Measurements from ENCODE around the gene RRBP1. TPM values are rescaled to one million over a fixed set of nuclear protein-coding genes. Genes with fewer than 3 reads are reported as not detected.

Gene RRBP1
- total and polyA plus RNA-seq, 4 donors, result 75.4 to 202 (median 130) TPM

DNA sequence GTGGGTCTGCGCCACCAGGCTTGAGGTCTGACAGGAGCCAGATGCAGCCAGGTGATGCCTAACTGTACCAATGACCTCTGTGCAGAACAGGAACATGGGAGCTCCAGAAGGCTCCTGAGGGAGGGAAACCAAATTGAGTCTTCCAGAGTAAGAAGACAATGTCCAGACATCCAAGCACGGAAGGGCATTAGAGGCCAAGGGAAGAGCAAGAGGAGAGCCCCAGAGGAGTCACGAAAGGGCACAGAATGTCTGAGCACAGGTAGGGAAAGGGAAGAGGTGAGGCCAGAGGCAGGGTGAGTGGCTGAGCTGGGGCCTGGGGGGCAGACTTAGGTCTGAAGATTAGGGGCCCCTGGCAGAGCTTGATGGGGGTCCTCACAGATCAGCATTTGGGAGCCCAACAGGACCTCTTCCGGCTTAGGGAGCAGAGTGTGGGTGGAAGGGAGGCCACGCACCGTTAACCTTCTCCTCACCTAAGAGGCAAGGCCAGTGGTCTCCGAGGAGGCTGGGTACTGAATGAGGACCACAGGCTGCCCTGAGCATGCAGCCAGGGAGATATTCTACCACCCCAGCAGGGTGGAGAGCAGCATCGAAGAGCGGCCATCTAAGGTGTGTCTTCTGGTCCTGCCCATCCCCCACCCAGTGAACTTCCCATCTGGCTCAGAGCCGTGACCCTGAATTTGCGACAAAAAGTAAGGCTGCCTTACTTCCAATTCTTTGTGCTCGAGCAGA, 41.7 kb downstream of the RRBP1 start:
- DNase-seq (ENCODE audit: low spot score), result no peak
- no peaks in the 10 kb centered on the region for H3K27me3 ChIP-seq (ENCODE audit: control insufficient read depth in 4 of 4, insufficient read depth in 4 of 4, low read length in 3 of 4)
- TF ChIP-seq, protein P1, sequence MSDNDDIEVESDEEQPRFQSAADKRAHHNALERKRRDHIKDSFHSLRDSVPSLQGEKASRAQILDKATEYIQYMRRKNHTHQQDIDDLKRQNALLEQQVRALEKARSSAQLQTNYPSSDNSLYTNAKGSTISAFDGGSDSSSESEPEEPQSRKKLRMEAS (IDR thresholded peaks at IDR 0.05), result no peak
- TF ChIP-seq RAD21 (IDR thresholded peaks at IDR 0.05) (no peak), RXRA (IDR thresholded peaks at IDR 0.05) (no peak), FOXA2 (IDR thresholded peaks at IDR 0.05) (no peak), GABPA (IDR thresholded peaks at IDR 0.05 in 1 of 2, conservative IDR thresholded peaks at IDR 0.05 in 1 of 2) (no peak), YY1 (IDR thresholded peaks at IDR 0.05) (no peak)
- peaks cover 5 to 54% (median 37%) of the 10 kb centered on the region in 4 donors for H3K4me1 ChIP-seq (ENCODE audit: control insufficient read depth in 4 of 4, insufficient read depth in 4 of 4, low read length in 3 of 4)
- no peak overlapping the region for H3K9ac ChIP-seq (ENCODE audit: low read depth in 1 of 2, low read length in 2 of 2)
- H3K4me3 ChIP-seq (ENCODE audit: low read depth in 1 of 3, low read length in 3 of 3), result no peak overlapping the region
- no peak overlapping the region for H3K27ac ChIP-seq (ENCODE audit: low read depth in 1 of 2, low read length in 2 of 2)
- WGBS, result 84% methylated on average over 12 of the region's 12 CpGs
- peaks cover 20 to 67% (median 42%) of the 10 kb centered on the region in 4 donors for H3K36me3 ChIP-seq (ENCODE audit: control insufficient read depth in 4 of 4, insufficient read depth in 3 of 4, low read depth in 1 of 4, low read length in 3 of 4)
- H3K9me3 ChIP-seq (ENCODE audit: control insufficient read depth in 4 of 4, low read length in 3 of 4), result no peaks in the 10 kb centered on the region

DNA sequence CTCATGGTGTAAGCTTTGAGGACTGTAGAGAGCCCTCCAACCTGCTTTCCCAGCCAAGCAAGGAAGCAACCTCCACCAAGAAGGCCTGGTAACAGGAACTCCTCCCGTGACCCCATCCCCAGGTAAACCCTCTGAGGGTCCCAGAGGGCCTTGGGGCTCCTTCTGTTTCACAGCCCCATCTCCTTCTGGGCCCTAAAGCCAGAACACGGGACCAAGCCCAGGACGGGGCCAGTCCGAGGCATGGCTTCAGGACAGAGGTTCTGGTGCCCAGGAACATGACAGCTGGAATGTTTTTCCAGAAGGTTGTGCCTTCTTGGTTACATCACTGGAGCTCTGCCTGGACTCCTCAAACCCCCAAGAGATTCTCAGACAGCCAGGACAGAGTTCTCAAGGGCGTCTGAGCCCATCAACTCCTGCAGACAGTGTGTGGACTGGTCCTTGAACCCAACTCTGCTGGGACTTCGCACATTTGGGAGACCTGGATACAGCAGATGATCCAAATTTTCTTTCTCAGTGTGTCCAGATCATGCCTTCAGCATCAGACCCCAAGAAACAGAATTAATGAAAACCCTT, 43.1 kb downstream of the RRBP1 start:
- no peak for TF ChIP-seq NR2F2 (IDR thresholded peaks at IDR 0.05)
- TF ChIP-seq FOXA1 (IDR thresholded peaks at IDR 0.05), result no peak
- no peak for TF ChIP-seq EGR1 (IDR thresholded peaks at IDR 0.05; ENCODE audit: low read depth in 2 of 2)
- TF ChIP-seq JUND (IDR thresholded peaks at IDR 0.05), result no peak
- TF ChIP-seq, protein P2, sequence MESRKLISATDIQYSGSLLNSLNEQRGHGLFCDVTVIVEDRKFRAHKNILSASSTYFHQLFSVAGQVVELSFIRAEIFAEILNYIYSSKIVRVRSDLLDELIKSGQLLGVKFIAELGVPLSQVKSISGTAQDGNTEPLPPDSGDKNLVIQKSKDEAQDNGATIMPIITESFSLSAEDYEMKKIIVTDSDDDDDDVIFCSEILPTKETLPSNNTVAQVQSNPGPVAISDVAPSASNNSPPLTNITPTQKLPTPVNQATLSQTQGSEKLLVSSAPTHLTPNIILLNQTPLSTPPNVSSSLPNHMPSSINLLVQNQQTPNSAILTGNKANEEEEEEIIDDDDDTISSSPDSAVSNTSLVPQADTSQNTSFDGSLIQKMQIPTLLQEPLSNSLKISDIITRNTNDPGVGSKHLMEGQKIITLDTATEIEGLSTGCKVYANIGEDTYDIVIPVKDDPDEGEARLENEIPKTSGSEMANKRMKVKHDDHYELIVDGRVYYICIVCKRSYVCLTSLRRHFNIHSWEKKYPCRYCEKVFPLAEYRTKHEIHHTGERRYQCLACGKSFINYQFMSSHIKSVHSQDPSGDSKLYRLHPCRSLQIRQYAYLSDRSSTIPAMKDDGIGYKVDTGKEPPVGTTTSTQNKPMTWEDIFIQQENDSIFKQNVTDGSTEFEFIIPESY (IDR thresholded peaks at IDR 0.05), result no peak
- TF ChIP-seq, protein P3, sequence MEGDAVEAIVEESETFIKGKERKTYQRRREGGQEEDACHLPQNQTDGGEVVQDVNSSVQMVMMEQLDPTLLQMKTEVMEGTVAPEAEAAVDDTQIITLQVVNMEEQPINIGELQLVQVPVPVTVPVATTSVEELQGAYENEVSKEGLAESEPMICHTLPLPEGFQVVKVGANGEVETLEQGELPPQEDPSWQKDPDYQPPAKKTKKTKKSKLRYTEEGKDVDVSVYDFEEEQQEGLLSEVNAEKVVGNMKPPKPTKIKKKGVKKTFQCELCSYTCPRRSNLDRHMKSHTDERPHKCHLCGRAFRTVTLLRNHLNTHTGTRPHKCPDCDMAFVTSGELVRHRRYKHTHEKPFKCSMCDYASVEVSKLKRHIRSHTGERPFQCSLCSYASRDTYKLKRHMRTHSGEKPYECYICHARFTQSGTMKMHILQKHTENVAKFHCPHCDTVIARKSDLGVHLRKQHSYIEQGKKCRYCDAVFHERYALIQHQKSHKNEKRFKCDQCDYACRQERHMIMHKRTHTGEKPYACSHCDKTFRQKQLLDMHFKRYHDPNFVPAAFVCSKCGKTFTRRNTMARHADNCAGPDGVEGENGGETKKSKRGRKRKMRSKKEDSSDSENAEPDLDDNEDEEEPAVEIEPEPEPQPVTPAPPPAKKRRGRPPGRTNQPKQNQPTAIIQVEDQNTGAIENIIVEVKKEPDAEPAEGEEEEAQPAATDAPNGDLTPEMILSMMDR (IDR thresholded peaks at IDR 0.05; ENCODE audit: low read depth, low read length, missing input control), result no peak
- no peak for TF ChIP-seq SP1 (IDR thresholded peaks at IDR 0.05)
- no peak for TF ChIP-seq HNF4A (conservative IDR thresholded peaks at IDR 0.05)
- TF ChIP-seq HNF4G (IDR thresholded peaks at IDR 0.05), result no peak
- TF ChIP-seq YY1 (IDR thresholded peaks at IDR 0.05), result no peak
- TF ChIP-seq, protein P4, sequence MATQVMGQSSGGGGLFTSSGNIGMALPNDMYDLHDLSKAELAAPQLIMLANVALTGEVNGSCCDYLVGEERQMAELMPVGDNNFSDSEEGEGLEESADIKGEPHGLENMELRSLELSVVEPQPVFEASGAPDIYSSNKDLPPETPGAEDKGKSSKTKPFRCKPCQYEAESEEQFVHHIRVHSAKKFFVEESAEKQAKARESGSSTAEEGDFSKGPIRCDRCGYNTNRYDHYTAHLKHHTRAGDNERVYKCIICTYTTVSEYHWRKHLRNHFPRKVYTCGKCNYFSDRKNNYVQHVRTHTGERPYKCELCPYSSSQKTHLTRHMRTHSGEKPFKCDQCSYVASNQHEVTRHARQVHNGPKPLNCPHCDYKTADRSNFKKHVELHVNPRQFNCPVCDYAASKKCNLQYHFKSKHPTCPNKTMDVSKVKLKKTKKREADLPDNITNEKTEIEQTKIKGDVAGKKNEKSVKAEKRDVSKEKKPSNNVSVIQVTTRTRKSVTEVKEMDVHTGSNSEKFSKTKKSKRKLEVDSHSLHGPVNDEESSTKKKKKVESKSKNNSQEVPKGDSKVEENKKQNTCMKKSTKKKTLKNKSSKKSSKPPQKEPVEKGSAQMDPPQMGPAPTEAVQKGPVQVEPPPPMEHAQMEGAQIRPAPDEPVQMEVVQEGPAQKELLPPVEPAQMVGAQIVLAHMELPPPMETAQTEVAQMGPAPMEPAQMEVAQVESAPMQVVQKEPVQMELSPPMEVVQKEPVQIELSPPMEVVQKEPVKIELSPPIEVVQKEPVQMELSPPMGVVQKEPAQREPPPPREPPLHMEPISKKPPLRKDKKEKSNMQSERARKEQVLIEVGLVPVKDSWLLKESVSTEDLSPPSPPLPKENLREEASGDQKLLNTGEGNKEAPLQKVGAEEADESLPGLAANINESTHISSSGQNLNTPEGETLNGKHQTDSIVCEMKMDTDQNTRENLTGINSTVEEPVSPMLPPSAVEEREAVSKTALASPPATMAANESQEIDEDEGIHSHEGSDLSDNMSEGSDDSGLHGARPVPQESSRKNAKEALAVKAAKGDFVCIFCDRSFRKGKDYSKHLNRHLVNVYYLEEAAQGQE (IDR thresholded peaks at IDR 0.05), result no peak
- no peak for TF ChIP-seq FOXA2 (IDR thresholded peaks at IDR 0.05)
- TF ChIP-seq, protein P5, sequence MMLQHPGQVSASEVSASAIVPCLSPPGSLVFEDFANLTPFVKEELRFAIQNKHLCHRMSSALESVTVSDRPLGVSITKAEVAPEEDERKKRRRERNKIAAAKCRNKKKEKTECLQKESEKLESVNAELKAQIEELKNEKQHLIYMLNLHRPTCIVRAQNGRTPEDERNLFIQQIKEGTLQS (IDR thresholded peaks at IDR 0.05), result no peak
- TF ChIP-seq TAF1 (conservative IDR thresholded peaks at IDR 0.05), result no peak
- TF ChIP-seq RAD21 (IDR thresholded peaks at IDR 0.05), result no peak
- no peak overlapping the region for H3K9ac ChIP-seq (ENCODE audit: low read depth in 1 of 2, low read length in 2 of 2)
- no peak overlapping the region for H3K4me3 ChIP-seq (ENCODE audit: low read depth in 1 of 3, low read length in 3 of 3)
- 91% methylated on average over 6 of the region's 6 CpGs for WGBS
- H3K27me3 ChIP-seq (ENCODE audit: control insufficient read depth in 4 of 4, insufficient read depth in 4 of 4, low read length in 3 of 4), result no peaks in the 10 kb centered on the region
- H3K4me1 ChIP-seq (ENCODE audit: control insufficient read depth in 4 of 4, insufficient read depth in 4 of 4, low read length in 3 of 4), result peaks cover 3 to 51% (median 27%) of the 10 kb centered on the region in 4 donors
- peaks cover 25 to 80% (median 55%) of the 10 kb centered on the region in 4 donors for H3K36me3 ChIP-seq (ENCODE audit: control insufficient read depth in 4 of 4, insufficient read depth in 3 of 4, low read depth in 1 of 4, low read length in 3 of 4)
- no peak overlapping the region for H3K27ac ChIP-seq (ENCODE audit: low read depth in 1 of 2, low read length in 2 of 2)
- no peak for DNase-seq (ENCODE audit: low spot score)
- no peaks in the 10 kb centered on the region for H3K9me3 ChIP-seq (ENCODE audit: control insufficient read depth in 4 of 4, low read length in 3 of 4)
